ENCODE results near the gene BLCAP. TPM values are rescaled to one million over a fixed set of nuclear protein-coding genes. Genes with fewer than 3 reads are reported as not detected.

BLCAP gene
- polyA plus RNA-seq, 1 donor from 2014 or later: 112 TPM

DNA sequence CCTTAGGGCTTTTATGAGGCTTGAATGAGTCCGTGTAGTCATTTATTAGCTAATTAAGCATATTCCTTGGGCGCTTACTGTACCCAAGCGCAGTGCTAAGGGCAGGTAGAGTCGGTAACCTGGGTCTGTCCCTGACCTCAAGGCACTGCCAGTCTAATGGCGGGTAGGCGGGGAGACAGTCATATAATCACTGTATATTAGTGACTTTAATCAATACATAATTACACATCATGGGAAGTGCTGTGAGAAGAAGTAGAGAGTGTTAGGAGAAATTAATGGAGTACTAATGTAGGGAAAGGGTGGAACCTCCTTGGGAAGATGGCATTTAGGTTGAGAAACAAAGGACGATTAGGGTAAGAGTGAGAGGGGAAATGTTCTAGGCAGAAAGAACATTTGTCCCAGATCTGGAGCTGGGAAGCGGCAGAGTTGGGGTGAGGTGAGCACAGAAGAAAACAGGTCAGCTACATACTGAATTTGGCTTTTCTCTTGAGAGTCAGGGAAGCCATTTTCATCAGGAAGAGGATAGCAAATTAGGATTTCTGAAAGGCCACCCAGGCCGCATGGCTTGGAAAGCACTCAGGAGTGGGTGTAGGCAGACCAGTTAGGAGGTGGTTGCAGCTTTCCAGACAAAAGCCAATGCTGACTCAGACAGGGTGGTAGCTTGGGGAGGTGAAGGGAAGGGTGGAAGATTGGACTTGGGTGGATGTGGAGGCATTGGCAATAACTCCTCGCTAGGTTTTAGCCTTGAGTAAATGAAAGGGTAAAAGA, 954 bp upstream of the BLCAP start:
- Mint-ChIP-seq H3K9me3 (no peaks in the 10 kb centered on the region), H3K4me3 (peak overlapping the region; percentile 88 to 97 (median 92)), H3K27ac (peak overlapping the region; percentile 69 to 100 (median 97)), H3K27me3 (no peaks in the 10 kb centered on the region), H3K4me1 (peaks cover 12 to 31% (median 24%) of the 10 kb centered on the region in 3 donors), H3K36me3 (peaks cover 2% of the 10 kb centered on the region)

DNA sequence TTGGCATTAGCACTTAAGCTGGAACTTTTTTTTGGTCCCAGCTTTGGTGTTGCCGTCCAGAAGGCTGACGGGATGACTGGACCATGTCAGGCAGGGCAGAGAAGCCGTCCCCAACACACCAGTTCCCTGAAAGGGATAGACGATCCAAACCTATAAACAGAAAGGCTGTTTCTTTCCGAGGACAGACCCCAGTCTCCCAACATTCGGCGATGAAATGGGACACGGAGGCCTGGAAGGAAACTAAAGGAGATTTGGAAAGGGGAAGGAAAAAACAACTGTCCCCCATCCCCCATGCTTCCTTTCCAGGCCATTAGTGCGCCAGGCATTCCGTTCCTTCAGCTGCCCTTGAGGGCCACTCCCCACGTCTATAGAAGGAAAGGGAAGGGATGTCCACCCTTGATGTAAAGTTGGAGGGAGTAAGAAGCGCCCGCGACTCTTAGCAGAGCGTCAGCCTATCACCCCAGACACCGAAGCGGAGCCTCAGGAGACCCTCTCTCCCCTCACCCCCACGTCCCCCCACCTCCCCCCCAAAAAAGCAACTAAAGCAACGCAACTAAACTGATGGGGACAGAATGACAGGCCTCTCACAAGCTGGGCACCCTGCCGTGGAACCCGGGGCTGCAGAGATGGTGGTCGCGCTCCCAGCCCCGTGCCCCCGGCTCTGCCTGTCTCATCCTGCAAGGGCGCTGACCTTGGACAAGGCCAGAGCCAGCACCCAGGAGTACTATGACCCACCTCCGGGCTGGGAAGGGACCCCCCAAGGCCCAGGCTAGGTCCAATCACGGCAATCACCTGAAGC, 638 bp downstream of the BLCAP start:
- H3K36me3 Mint-ChIP-seq: peaks cover 2% of the 10 kb centered on the region
- no peaks in the 10 kb centered on the region for H3K27me3 Mint-ChIP-seq
- H3K4me3 Mint-ChIP-seq: peak overlapping the region; percentile 88 to 97 (median 92)
- peak overlapping the region; percentile 97 to 100 (median 100) for H3K27ac Mint-ChIP-seq
- no peaks in the 10 kb centered on the region for H3K9me3 Mint-ChIP-seq
- H3K4me1 Mint-ChIP-seq: peaks cover 12 to 38% (median 30%) of the 10 kb centered on the region in 3 donors

DNA sequence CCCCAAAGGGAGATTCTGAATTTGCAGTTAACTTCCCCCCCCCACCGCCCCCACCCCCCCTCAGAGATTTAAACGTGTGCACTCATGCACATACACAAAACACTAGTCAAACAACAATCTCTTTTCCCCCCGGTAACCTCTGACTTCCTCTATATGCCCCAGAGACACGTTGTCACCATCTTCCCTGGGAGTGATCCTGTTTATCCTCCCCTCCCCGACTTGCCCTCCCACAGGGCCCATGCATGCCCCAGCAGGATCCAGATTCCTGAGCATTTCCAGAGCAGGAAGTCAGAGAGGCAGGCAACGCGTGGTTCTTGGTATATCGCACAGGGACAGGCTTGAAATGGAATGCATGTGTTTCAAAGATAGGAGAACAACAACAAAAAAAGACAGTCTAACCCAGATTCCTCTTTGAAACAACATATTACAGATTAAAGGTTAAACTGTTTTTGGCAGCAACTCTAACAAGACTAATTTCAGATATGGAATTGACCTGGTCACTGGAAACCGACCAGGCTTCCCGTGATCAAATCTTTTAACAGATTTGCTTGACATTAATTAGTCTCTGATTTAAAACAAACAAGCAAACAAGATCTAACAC, 1.3 kb downstream of the BLCAP start:
- H3K4me3 Mint-ChIP-seq: peak overlapping the region; percentile 88 to 97 (median 92)
- peak overlapping the region; percentile 94 to 100 (median 97) for H3K27ac Mint-ChIP-seq
- peaks cover 2% of the 10 kb centered on the region for H3K36me3 Mint-ChIP-seq
- no peaks in the 10 kb centered on the region for H3K9me3 Mint-ChIP-seq
- no peaks in the 10 kb centered on the region for H3K27me3 Mint-ChIP-seq
- H3K4me1 Mint-ChIP-seq: peaks cover 12 to 39% (median 30%) of the 10 kb centered on the region in 3 donors

DNA sequence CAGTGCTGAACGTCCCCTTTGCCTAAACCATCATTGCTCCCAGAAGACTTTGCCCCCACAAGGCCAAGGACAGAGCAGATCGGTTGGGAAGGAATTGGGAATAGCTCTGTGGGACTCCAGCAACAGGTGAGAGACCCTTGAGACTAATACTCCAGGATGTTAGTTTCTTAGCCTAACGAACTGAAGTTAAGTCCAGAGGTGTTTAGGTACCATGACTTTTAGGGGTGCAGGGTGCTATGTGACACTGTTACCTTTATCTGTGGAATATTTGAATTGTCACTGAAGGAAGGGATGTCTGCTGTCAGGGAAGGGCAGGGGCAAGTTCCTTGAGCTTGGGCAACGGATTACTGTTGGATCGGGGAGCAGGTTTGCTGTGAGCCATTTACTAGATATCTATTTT, 1.9 kb downstream of the BLCAP start:
- H3K9me3 Mint-ChIP-seq: no peaks in the 10 kb centered on the region
- H3K4me3 Mint-ChIP-seq: peak overlapping the region; percentile 88 to 97 (median 92)
- H3K4me1 Mint-ChIP-seq: peaks cover 12 to 39% (median 30%) of the 10 kb centered on the region in 3 donors
- peaks cover 2% of the 10 kb centered on the region for H3K36me3 Mint-ChIP-seq
- H3K27me3 Mint-ChIP-seq: no peaks in the 10 kb centered on the region
- peak overlapping the region; percentile 22 to 97 (median 94) for H3K27ac Mint-ChIP-seq

GRCh38 chr20:37524859-37525708, 2.6 kb downstream of the BLCAP start:
- peak overlapping the region; percentile 46 to 97 (median 91) for H3K4me3 Mint-ChIP-seq
- H3K27me3 Mint-ChIP-seq: no peaks in the 10 kb centered on the region
- H3K4me1 Mint-ChIP-seq: peaks cover 17 to 43% (median 35%) of the 10 kb centered on the region in 3 donors
- no peaks in the 10 kb centered on the region for H3K9me3 Mint-ChIP-seq
- peak overlapping the region in 2 of 3 donors; percentile 19 to 97 for H3K27ac Mint-ChIP-seq
- peaks cover 4% of the 10 kb centered on the region for H3K36me3 Mint-ChIP-seq

- peaks cover 17 to 43% (median 36%) of the 10 kb centered on the region in 3 donors for H3K4me1 Mint-ChIP-seq
- peaks cover 6% of the 10 kb centered on the region for H3K36me3 Mint-ChIP-seq
- peak overlapping the region in 1 of 3 donors; percentile 3 for H3K27ac Mint-ChIP-seq
- H3K27me3 Mint-ChIP-seq: no peaks in the 10 kb centered on the region
- peak overlapping the region in 3 of 4 donors; percentile 81 to 97 (median 88) for H3K4me3 Mint-ChIP-seq
- no peaks in the 10 kb centered on the region for H3K9me3 Mint-ChIP-seq
Measured at GRCh38 chr20:37523911-37524700, 3.6 kb downstream of the BLCAP start.

- Mint-ChIP-seq H3K4me1 (peaks cover 16 to 40% (median 31%) of the 10 kb centered on the region in 3 donors), H3K27me3 (no peaks in the 10 kb centered on the region), H3K9me3 (no peaks in the 10 kb centered on the region), H3K4me3 (peak overlapping the region in 2 of 4 donors; percentile 68 to 88), H3K27ac (peak overlapping the region in 1 of 3 donors; percentile 3), H3K36me3 (peaks cover 6% of the 10 kb centered on the region)
Measured at GRCh38 chr20:37523012-37523391, 4.7 kb downstream of the BLCAP start.

DNA sequence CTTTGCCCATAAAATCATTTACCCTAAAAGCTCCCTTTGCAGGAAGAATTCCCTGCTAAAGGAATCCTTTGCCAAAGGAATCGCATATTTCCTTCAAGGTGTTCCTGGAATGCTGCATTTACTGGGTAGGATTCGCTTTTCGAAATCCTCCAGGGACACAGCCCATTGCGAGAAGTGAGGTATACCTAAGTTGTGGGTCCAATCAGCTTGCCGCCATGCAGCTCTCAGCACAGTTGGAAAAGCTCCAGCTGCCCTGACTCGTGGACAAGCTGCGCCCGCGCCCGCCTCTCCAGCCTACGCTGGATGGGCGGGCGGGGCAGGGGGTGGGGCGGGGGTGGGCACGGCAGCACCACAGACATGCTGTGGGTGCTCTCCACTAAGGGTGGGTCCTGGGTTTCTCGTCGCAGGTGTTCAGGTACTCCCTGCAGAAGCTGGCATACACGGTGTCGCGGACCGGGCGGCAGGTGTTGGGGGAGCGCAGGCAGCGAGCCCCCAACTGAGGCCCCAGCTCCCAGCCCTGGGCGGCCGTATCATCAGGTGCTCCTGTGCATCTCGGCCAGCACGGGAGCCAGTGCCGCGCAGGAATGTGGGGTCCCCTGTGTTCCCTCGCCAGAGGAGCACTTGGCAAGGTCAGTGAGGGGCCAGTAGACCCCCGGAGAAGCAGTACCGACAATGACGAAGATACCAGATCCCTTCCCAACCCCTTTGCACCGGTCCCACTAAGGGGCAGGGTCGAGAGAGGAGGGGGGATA, 5.2 kb downstream of the BLCAP start:
- H3K27ac Mint-ChIP-seq: no peak overlapping the region
- peaks cover 6% of the 10 kb centered on the region for H3K36me3 Mint-ChIP-seq
- H3K4me1 Mint-ChIP-seq: peaks cover 13 to 43% (median 31%) of the 10 kb centered on the region in 3 donors
- H3K27me3 Mint-ChIP-seq: no peaks in the 10 kb centered on the region
- H3K9me3 Mint-ChIP-seq: no peaks in the 10 kb centered on the region
- peak overlapping the region in 1 of 4 donors; percentile 88 for H3K4me3 Mint-ChIP-seq

DNA sequence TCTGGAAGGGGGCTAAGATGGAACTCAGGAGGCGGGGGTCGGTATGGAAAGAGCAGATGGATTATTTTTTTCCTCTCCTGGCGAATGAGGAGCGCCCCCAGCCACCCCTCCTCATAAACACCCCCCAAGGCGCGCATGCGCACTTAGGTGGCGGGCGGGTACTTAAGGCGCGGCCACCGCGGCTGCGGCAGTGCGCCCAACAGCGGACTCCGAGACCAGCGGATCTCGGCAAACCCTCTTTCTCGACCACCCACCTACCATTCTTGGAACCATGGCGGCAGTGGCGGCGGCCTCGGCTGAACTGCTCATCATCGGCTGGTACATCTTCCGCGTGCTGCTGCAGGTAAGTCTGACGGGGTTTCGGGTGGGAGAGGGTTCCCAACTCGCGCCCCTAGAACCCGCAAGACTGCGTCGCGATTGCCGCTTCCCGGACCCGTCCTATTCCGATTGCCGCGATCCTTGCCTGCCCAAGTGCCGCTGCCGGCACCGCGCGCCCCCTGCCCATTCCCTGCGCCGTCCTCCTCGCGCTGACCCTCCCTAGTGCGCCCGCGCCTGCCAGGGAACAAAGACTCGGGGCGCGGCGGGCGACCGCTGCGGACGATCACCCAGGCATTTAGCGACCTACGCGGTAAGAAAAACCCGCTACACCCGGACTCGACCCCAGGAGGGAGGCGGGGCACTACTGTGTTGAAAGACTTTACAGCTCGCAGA, 6.5 kb downstream of the BLCAP start, which contains the start of gene NNAT:
NNAT (plus strand) TSS at position 190 of the 711 bp plus-strand sequence; CDS start at position 272, 82 bp downstream.
- no peaks in the 10 kb centered on the region for H3K9me3 Mint-ChIP-seq
- H3K27me3 Mint-ChIP-seq: no peaks in the 10 kb centered on the region
- H3K27ac Mint-ChIP-seq: peak within 1 kb of the TSS in 1 of 3 donors; percentile 32
- peaks cover 6% of the 10 kb centered on the region for H3K36me3 Mint-ChIP-seq
- peak within 1 kb of the TSS; percentile 62 to 91 (median 64) for H3K4me3 Mint-ChIP-seq
- peaks cover 13 to 39% (median 29%) of the 10 kb centered on the region in 3 donors for H3K4me1 Mint-ChIP-seq

- Mint-ChIP-seq H3K4me3 (peak overlapping the region in 3 of 4 donors; percentile 62 to 70 (median 65)), H3K4me1 (peaks cover 8 to 36% (median 22%) of the 10 kb centered on the region in 3 donors), H3K27me3 (no peaks in the 10 kb centered on the region), H3K36me3 (peaks cover 6% of the 10 kb centered on the region), H3K9me3 (no peaks in the 10 kb centered on the region), H3K27ac (peak overlapping the region in 1 of 3 donors; percentile 32)
Measured at GRCh38 chr20:37520419-37520955, 7.2 kb downstream of the BLCAP start.

DNA sequence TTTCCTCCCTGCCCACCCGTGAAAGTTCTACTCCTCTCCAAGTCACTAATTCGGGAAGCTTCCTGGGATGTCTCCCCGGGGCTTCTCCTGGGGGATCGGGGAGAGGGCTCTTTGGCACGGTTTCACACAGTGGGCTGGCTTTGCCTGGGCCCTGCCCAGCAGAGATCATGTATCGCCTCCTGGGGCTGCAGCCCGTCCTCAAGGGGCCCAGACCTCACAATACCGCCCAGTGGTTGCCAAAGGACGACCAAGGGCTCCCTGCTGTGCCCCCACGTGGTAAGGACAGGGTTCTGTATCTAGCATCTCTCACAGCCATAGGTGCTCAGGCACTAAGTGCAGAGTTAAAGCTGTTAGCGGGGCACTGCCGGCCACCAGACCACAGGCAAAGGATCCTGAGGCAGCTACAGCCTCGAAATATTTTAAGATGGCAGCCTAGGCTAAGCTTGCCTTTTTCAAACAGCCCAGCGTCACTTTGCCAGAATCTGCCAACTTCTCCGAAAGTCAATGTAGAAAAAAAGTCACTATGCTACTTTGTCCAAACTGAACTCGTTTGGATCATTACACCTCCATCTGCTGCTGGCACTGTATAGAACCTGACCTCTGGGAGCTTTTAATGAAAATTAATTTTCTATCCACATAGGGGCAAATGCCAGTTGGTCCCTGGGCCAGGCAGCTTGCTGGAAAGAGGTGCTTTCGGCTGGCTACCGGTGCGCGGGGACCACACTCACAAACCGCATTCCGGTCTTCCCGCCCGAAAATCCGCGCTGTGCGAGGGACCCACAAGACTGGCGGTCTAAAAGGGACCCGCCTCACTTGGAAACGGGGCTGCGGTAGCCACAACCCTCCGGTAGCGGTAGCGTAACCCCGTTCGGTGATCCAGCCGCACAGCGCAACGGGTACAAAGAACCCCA, 7.9 kb downstream of the BLCAP start:
- H3K4me3 Mint-ChIP-seq: peak overlapping the region in 2 of 4 donors; percentile 62 to 70
- no peaks in the 10 kb centered on the region for H3K9me3 Mint-ChIP-seq

More for the DNA sequence above, 7.9 kb downstream of the BLCAP start:
- Mint-ChIP-seq H3K27me3 (no peaks in the 10 kb centered on the region), H3K36me3 (peaks cover 6% of the 10 kb centered on the region), H3K4me1 (peaks cover 6 to 30% (median 18%) of the 10 kb centered on the region in 3 donors), H3K27ac (peak overlapping the region in 2 of 3 donors; percentile 32 to 46)
